PFSK-1 (cell line): Measurements from ENCODE around the gene TMCO1.

Experiments
- FOXP2 ChIP-seq: optimal IDR thresholded peaks from 2 replicates; pipeline ENCODE3; 2011; ENCODE audit warnings: borderline replicate concordance, control low read depth, inconsistent platforms; ENCODE audit not compliant: insufficient read depth; ENCODE audit errors: extremely low read length, extremely low read depth
- POLR2AphosphoS5 ChIP-seq: IDR thresholded peaks from 2 replicates; pipeline ENCODE4 v1.6.1; 2012; ENCODE audit warnings: low read depth, mild to moderate bottlenecking, control low read depth, low read length, moderate library complexity
- TAF1 ChIP-seq: IDR thresholded peaks from 2 replicates; pipeline ENCODE4 v1.6.1; 2012; ENCODE audit warnings: low read length, control low read depth, borderline replicate concordance; ENCODE audit not compliant: insufficient read depth
- TF ChIP-seq, protein P1 (sequence below), 2 experiments: IDR thresholded peaks; 2 replicates each; pipeline versions ENCODE4 v1.6.1 to v1.8.0; 2011 to 2012; ENCODE audit warnings: low read depth in 2 of 2, low read length in 2 of 2, control low read depth in 1 of 2, inconsistent platforms in 1 of 2, mild to moderate bottlenecking in 1 of 2, moderate library complexity in 1 of 2; ENCODE audit not compliant: insufficient read depth in 1 of 2

DNA sequence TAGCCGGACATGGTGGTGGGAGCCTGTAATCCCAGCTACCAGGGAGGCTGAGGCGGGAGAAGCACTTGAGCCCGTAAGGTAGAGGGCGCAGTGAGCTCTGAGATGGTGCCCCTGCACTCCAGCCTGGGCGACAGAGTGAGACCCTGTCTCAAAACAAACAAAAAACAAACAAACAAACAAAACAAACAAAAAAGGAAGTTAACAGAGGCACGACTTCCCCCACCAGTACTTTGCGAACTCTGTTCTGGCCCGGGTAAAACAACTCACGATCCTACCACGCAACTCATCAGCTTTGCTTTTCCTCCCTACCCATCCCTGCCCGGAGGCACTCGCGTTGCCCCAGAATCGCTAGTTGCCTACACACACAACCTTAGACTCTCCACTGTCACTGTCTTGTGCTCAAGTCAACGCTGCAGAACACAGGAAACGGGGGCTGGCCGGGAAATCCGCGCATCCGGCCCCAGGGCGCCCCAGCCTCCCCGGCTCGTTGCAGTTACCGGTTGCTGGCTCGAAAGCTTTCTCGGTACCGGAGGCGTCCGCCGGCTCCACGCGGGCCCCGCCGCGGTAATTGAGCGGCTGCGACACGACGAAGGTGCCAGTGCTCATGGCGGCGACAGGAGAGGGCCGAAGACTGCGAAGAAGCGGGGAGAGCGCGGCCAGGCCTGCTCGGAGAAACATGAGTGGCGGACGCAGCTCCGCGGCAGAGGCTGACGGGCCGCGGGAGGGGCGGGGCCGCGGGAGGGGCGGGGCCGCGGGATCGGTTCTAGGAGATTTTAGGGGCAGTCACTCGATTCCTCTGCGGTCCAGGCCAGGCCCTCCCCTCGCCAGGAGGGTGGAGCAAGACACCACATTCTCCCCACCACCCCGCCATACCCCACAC lies 70.5 kb downstream of the TMCO1 start, which contains the start of gene ALDH9A1:
- TF ChIP-seq TAF1 (peak; percentile 78; the same call in 1 of the 2 replicates), POLR2AphosphoS5 (peak; percentile 98), FOXP2 (peak; percentile 57)
- TF ChIP-seq, protein P1, sequence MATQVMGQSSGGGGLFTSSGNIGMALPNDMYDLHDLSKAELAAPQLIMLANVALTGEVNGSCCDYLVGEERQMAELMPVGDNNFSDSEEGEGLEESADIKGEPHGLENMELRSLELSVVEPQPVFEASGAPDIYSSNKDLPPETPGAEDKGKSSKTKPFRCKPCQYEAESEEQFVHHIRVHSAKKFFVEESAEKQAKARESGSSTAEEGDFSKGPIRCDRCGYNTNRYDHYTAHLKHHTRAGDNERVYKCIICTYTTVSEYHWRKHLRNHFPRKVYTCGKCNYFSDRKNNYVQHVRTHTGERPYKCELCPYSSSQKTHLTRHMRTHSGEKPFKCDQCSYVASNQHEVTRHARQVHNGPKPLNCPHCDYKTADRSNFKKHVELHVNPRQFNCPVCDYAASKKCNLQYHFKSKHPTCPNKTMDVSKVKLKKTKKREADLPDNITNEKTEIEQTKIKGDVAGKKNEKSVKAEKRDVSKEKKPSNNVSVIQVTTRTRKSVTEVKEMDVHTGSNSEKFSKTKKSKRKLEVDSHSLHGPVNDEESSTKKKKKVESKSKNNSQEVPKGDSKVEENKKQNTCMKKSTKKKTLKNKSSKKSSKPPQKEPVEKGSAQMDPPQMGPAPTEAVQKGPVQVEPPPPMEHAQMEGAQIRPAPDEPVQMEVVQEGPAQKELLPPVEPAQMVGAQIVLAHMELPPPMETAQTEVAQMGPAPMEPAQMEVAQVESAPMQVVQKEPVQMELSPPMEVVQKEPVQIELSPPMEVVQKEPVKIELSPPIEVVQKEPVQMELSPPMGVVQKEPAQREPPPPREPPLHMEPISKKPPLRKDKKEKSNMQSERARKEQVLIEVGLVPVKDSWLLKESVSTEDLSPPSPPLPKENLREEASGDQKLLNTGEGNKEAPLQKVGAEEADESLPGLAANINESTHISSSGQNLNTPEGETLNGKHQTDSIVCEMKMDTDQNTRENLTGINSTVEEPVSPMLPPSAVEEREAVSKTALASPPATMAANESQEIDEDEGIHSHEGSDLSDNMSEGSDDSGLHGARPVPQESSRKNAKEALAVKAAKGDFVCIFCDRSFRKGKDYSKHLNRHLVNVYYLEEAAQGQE (IDR thresholded peaks at IDR 0.05; ENCODE audit: insufficient read depth in 1 of 2, low read depth in 2 of 2, low read length in 2 of 2) = 0 out of 4 replicates have a peak, but pooled peaks of 1 of the 2 experiments have one; percentile 32
